NCI-H345 treated with DMSO at 0.1 percent for 48 hours (cell line): ENCODE results near the gene OR10K1.
"Not testable (repeated sequence)": the region's sequence is repeated elsewhere in the genome, so short reads cannot be mapped to it uniquely, and the experiment has no call there.

ENCODE experiments used
- DNase-seq: peaks from one replicate; lab custom pipeline; 2025; ENCODE audit not compliant: unreplicated experiment; lab: John Stamatoyannopoulos, UW

Gene OR10K1

DNA sequence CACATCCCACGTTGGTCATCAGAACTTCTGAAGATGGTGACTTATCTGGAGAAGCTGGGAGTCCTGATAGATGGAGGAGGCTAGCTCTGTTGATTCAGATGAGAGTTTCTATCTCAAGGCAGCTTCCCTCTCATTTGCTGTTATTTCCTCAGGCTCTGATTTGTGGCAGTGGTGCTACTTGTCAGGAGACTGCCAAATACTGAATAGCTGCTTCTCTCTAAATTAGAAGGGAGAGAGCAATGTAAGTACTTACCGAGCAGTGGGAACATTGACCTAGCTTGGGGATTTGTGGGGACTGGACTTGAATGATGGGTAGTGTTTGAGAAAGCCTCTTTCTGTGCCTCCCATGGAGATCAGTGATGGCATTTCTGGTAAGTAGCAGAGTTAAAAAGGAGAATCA lies at the start of gene OR10K1:
TSS of gene OR10K1 (plus strand) at position 301 of the 400 bp plus-strand sequence. CDS start 3,728 bp downstream, outside the sequence.
- no peak for DNase-seq

DNA sequence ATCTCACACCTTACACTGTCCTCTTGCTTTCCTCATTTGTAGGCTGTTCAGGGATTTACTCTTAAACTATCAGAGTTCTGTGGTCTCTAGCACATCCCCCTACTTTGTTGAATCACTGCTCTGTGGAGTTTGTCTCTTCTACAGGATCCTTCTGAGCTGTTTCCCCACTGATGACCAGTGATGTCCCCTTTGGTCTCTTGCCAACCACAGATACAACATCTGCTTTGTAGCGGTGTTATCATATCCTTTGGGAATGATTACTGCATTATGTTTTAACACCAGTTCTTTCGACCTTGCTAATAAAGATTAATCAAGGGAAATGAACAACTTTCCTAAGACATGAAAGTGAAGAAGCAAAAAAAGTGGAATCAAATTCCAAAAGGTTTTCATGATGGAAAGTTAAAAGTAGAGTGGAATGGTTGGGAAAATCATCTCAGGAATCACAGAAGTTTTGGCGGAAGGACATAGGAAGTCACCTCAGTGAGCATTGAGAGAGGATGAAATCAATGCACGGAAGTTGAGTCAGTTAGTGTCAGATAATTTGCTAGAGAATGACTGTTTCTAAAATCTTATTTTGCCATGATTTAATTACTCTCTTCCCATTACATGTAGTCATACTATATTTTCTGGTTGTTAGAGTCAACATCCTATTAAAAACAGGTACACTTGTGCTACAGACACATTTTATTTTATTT lies 46.8 kb upstream of the OR10K1 start:
- no peak for DNase-seq

DNA sequence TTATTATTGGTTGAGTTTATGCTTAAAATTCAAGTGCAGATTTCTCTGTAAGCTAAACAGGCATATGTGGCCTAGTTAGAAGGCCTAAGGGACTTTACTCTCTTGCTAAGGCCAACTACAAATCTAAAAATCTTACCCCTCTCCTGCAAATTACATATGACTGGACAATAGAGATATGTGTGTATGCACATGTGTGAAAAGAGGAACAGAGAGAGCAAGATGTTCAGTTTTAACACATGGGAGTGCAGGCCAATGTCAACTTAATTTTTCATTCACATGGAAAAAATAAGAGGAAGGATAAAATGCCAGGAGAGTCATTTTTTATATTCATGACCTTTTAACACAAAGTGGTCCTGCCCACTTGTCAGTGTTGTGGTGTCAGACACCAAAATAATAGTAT lies 44.0 kb upstream of the OR10K1 start:
- no peak for DNase-seq

DNA sequence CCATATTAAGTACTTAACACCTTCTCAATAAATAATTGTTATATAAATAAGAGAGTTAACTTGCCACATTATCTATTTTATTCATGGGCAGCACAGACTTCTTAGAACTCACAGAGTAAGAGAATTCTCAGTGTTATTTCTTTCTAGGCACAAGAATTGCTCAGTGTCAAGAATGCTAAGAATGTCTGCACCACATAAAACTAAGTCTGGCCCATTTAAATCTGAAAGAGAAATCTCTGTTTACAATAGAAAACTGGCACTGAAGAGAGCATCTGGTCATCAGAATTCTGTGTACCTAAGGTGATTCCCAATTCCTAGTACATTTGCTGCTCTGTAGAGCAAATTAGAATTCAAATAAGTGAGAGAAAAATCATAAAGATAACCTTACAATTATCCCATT lies 39.4 kb upstream of the OR10K1 start:
- no peak for DNase-seq

DNA sequence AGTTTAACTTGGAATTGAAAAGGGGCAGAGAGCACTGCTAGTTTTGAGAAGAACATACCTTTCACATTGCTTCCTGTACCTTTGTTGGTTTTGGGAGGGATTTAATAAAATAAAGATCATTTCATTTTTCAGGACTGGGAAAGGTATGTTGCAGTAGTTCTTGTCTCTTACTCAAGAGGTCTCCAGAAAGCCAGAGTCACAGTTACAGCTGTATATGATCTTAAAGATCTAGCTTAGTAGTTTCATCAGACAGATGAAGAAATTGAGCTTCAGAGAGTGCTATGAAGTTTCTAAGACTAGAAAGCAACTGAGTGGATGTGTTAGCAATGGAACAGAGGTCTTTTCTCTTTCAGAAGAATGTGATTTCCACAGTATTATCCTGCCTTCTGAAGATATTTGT lies 36.6 kb upstream of the OR10K1 start:
- DNase-seq, result no peak

DNA sequence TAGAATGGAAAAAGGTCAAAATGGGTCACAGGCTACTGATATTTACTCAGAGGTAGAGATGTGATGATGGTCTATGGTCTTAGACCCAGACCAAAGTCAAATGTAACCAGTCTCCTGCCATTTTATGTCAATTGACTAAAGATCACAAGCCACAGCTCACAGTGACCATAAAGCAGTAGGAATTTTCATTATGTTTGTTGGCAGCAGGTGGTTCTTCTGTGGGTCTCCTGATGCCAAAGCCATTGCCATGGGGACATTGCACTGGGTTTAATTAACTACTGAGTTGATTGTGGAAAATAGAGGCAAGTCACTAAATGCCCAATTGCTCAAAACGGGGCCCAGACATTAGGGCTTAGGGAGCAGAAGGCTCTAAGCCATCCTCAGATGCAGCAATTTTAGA lies 35.5 kb upstream of the OR10K1 start, which contains the start of gene OR10K2:
TSS of gene OR10K2 (minus strand) at position 101 of the 400 bp plus-strand sequence. CDS start 5,371 bp downstream, outside the sequence.
- DNase-seq, result no peak

DNA sequence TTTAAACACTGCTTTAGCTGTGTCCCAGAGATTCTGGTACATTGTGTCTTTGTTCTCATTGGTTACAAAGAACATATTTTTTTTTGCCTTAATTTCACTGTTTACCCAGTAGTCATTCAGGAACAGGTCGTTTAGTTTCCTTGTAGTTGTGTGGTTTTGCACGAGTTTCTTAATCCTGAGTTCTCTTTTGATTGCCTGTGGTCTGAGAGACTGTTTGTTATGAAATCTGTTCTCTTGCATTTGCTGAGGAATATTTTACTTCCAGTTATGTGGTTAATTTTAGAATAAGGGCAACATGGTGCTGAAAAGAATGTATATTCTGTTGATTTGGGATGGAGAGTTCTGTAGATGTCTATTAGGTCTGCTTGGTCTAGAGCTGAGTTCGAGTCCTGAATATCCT lies 31.5 kb upstream of the OR10K1 start:
- DNase-seq, result not testable (repeated sequence)

- DNase-seq, result no peak
Measured at GRCh38 chr1:158434741-158435140, 26.9 kb upstream of the OR10K1 start.

DNA sequence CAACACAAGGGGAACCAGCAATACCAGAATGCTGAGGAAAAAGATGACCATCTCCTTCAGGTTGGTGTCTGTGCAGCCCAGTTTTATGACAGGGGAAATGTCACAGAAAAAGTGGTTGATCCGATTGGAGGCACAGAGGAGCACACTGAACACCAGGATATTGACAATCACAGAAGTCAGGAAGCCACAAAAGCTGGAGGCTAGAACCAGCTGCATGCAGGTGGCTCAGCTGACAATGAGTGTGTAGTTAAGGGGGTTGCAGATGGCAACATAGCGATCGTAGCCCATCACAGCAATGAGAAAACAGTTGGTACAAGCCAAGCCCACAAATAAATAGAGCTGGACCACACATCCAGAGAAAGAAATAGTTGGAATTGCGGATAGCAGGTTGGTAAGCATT lies 16.3 kb upstream of the OR10K1 start:
- DNase-seq, result no peak

DNA sequence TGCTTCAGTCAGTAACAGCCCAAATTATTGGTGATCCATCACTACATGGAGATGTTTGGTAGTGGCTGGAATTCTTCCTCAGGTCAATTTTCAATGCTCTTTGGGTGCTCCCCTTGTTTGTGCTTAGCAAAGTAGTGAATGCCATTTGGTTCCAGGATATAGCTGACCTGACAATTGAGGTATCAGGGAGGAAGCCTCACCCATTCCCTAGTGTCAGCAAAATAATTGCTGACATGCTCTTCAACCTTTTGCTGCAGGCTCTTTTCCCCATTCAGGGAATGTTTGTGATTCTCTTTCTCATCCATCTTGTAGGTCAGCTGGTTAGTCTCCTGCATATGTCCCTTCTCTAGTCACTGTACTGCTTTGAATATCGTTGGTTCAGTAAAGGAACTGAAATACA lies 7.1 kb upstream of the OR10K1 start:
- DNase-seq, result no peak

DNA sequence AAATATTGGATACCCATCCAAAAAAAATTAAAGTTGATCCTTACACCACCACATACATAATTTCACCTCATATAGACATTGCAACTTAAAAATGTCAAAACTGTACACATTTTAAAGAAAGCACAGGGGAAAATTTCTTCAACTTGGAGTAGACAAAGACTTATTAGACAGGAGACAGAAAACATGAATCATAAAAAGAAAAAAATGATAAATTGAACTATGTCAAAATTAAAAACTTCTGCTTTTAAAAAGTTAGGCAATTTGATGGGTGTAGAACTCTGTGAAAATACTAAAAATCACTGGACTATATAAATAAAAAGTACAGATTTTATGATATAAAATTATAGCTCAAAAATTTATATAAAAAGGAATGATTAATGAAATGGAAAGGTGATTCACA lies 4.4 kb upstream of the OR10K1 start:
- DNase-seq, result no peak

- DNase-seq, result no peak
Measured at GRCh38 chr1:158458263-158458662, 3.4 kb upstream of the OR10K1 start.

DNA sequence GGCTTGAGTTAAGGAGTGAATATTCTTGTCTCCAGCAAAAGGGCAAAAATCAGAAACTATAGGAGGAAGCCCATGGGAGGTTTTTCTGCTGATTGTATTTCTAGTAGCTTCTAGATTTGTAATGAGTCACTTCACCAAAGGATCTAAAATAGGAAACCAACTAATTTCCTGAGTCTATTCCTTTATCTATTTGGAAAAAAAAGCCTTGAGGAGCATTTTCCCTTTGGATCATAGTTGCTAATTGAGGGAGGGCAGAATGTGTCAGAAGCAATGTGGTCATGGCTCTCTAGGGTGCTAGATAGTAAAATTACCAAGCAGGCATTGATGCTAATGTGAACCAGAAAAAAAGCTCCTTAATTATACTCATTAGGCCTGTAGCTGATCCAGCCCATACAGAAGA lies 10.3 kb downstream of the OR10K1 start, which contains the start of gene OR10R2:
TSS of gene OR10R2 (plus strand) at position 301 of the 400 bp plus-strand sequence. CDS start 106 bp downstream, outside the sequence.
- DNase-seq, result no peak

DNA sequence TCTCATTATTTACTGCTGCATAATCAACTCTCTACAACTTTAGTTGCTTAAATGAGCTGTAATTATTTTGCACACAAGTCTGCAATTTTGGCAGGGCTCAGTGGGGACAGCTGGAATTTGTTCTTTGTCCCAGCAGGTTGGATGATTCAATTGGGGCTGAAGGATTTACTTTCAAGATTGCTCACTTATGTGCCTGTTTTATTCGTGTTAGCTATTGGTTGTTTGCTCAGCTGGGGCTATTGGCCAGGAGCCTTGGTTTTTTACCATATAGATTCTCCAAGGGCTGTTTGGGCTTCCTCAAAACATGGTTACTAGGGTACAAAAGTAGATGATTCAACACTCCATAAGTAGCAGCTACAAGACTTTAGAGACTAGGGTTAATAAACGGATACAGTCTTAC lies 23.8 kb downstream of the OR10K1 start:
- no peak for DNase-seq

- DNase-seq, result no peak
Measured at GRCh38 chr1:158491316-158491715, 29.7 kb downstream of the OR10K1 start.

DNA sequence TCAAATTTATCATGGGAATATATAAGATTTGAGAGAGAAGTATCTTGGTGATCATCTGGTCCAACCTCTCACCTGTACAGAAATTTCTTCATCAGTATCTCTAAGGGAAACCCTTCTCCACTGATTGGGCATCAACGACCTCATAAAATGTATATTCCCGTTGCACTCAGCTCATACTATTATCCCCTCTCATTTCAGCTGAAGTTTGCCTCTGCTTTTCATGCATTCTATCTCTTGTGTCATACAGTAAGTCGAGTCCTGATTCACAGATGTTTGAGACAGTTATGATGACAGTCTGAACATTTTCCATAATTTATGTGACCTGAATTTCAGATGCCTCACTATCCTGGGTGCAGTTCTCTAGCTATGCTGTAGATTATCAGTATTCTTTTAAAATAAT lies 31.4 kb downstream of the OR10K1 start:
- DNase-seq, result no peak

DNA sequence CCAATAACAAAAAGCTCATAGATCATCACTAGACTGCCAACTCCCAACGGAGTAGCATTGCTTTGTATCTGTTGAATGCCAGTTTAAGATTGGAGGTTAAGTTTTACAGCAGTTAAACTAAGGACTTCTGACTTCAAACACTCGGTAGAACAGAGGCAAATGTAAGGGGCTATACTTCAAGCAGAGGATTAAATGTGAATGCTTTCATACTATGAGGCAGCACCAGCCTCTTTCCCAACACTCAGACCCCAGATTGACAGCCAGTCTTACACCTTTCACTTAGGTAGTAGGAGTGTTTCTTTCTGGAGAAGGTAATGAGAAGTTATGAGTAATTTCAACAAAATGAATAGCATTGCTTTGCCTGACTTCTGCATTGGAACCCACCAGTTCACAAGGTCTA lies 33.2 kb downstream of the OR10K1 start:
- no peak for DNase-seq

GRCh38 chr1:158496374-158496773 lies 34.7 kb downstream of the OR10K1 start:
- no peak for DNase-seq

DNA sequence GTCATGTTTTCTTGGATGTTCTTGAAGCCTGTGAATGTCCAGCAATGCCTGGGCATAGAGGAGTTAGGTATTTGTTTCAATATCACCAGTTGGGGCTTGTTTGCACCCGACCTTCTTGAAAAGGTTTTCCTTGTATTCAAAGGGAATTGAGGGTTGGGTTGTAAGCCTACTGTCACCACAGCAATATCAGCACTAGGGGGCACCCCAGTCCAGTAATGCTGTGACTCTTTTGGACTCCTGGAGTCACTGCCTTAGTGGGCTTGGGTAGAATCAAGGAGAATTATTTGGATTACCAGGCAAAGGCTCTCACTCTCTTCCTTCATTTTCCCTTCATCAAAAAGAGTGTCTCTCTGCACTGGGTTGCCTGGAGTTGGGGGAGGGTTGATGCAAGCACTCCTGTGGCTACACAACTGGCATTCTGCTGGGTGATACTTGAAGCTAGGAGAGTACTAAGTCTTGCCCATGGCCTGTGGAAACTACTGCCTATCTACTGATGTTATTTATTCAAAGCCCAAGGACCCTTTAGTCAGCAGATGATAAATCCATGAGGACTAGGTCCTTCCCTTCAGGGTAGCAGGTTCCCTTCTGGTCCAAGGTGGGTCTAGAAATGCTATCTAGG lies 44.8 kb downstream of the OR10K1 start:
- DNase-seq, result no peak

DNA sequence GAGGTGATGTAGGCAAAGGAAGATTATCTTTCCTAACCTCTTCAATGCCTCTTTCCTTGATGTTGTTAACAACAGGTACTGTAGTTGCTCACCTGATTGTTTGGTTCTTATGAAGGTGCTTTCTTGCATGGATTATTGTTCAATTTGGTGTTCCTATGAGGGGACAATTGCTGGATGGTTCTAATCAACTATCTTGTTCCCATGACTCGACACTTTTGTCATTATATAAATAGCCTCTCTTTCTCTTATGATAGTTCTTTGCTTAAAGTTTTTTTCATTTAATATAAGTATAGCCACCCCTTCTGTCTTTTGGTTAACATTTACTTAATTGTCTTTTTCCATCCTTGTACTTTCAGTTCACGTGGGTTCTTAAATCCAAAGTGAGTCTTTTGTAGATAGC lies 45.9 kb downstream of the OR10K1 start:
- no peak for DNase-seq

- DNase-seq, result no peak
Measured at GRCh38 chr1:158509471-158510156, 48.0 kb downstream of the OR10K1 start.

GRCh38 chr1:158516966-158517365 lies 55.3 kb downstream of the OR10K1 start:
- DNase-seq, result no peak
